Stimulated activated CD4-positive, alpha-beta T cell treated with anti-CD3 and anti-CD28 coated beads, Interleukin-2, amount 100 ng/mL, for 4 hours (primary cell): ENCODE measurements around the gene TSPEAR.
"Not testable (repeated sequence)": the region's sequence is repeated elsewhere in the genome, so short reads cannot be mapped to it uniquely, and the experiment has no call there.

Experiments
- DNase-seq: peaks from one replicate; pipeline ENCODE4 v3.0.0-alpha.2; 2020; ENCODE audit warnings: low read depth

TSPEAR gene

DNA sequence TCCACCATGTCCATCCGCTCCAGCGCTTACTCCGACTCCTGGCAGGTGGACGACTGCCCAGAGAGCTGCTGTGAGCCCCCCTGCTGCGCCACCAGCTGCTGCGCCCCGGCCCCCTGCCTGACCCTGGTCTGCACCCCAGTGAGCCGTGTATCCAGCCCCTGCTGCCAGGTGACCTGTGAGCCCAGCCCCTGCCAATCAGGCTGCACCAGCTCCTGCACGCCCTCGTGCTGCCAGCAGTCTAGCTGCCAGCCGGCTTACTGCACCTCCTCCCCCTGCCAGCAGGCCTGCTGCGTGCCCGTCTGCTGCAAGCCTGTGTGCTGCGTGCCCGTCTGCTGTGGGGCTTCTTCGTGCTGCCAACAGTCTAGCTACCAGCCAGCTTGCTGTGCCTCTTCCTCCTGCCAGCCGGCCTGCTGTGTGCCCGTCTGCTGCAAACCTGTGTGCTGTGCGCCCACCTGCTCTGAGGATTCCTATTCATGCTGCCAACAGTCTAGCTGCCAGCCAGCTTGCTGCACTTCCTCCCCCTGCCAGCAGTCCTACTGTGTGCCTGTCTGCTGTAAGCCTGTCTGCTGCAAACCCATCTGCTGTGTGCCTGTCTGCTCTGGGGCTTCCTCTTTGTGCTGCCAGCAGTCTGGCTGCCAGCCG, 84.1 kb downstream of the TSPEAR start:
- not testable (repeated sequence) for DNase-seq

DNA sequence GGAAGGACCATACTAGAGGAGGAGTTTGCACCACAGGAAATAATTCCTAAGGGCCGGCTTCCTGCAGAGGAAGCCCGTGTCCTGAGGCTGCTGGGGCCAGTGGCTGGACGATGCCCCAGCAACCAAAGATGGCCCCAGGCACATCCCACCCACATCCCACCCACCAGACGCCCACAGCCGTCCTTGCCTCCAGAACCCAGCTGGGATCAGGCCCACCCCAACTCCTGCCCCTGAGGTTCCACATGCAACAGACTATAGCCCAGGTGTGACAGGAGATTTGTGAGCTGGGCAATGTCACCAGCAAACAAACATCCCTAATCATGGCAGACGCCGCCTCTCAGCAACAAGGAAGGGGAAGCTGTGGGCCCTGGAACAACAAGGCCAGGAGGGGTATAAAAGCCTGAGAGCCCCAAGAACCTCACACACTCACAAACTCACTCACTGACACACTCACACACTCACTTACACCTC, 84.7 kb downstream of the TSPEAR start, which contains the start of gene KRTAP10-9:
Gene KRTAP10-9, plus strand, starts transcription at position 421 of the 471 bp plus-strand sequence. CDS start 79 bp downstream, outside the sequence.
- DNase-seq: no peak

- no peak for DNase-seq
Measured at GRCh38 chr21:44626262-44626661, 85.1 kb downstream of the TSPEAR start.

DNA sequence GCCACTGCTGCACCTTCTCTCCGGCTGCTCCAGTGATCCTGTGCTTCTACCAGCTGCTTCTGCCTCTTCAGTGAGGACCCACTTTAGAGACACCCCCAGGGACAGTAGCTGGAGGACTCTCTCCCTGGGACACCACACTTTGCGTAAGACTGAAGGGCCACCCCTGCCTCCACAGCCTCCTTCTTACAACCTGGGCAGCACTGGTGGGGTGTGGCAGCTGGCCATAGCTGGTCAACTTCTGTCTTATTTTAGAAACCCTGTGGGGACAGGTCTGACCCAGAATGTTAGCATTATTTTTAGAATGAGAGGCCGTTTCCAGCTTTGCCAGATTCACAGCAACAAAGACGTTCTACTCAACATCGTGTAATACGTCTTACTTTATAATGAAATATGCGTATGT, 85.6 kb downstream of the TSPEAR start:
- no peak for DNase-seq

DNA sequence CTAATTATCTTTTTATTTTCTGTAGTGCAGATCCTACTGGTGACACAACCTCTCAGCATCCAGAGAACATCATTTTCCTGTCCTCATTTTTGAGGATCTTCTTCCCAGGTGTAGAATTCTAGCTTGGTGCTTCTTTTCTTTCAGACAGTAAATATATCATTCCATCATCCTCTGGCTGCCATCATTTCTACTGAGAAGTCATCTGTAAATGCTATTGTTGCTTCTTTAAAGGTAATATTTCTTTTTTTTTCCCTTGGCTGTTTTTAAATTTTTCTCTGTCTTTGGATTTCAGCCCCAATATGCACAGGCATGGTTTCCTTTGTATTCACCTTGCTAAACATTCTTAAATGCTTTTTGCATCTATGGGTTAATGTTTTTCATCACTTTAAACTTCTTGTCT, 87.8 kb downstream of the TSPEAR start:
- no peak for DNase-seq

GRCh38 chr21:44619886-44620285, 91.5 kb downstream of the TSPEAR start:
- DNase-seq: no peak

GRCh38 chr21:44618909-44619308, 92.5 kb downstream of the TSPEAR start:
- DNase-seq: peak; percentile 51

GRCh38 chr21:44618504-44618903, 92.9 kb downstream of the TSPEAR start:
- DNase-seq: no peak

DNA sequence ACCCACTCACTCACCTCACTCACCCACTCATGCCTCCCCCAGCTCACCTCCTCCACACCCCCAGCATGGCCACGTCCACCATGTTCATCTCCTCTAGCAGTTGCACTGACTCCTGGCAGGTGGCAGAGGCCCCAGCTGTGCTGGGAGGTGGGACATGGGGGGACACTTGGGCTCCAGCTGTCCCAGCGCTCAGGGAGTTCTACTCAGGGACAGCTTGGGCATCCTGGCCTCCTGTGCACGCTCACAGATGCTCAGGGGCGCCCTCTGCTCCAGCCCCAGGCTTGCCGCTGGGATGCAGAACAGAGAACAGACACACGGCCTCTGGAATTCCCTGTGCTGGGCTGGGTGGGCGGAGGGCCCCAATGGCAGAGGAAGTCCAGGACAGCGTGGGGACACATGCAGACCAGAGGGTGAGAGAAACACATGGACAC, 94.3 kb downstream of the TSPEAR start:
- no peak for DNase-seq

DNA sequence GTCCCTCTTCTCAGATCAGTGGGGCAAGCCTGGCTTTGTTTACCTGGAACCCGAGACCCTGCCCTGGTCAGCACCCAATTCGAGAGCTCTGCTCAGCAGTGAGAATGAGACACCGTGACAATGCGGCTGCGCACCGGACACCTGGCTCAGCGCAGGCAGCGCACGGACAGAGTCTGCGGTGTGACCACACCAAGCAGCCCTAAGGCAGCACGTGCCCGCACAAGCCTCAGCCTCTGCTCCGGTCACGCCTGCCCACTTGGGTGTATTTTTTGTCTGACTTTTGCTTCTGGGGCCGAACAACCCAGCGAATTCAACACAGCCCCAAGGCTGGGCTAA, 94.8 kb downstream of the TSPEAR start:
- no peak for DNase-seq

GRCh38 chr21:44615911-44616590, 95.3 kb downstream of the TSPEAR start:
- no peak for DNase-seq

- DNase-seq: no peak
Measured at GRCh38 chr21:44615466-44615865, 95.9 kb downstream of the TSPEAR start.

- DNase-seq: no peak
Measured at GRCh38 chr21:44614961-44615391, 96.4 kb downstream of the TSPEAR start.

GRCh38 chr21:44614161-44614631, 97.2 kb downstream of the TSPEAR start:
- no peak for DNase-seq

- no peak for DNase-seq
Measured at GRCh38 chr21:44613386-44614155, 97.8 kb downstream of the TSPEAR start.

- DNase-seq: no peak
Measured at GRCh38 chr21:44612669-44613229, 98.6 kb downstream of the TSPEAR start.

- DNase-seq: no peak
Measured at GRCh38 chr21:44612029-44612486, 99.3 kb downstream of the TSPEAR start, which contains the start of gene KRTAP10-8. Gene KRTAP10-8 (plus strand): TSS chr21:44612079. CDS start chr21:44612101, 22 bp downstream.

- no peak for DNase-seq
Measured at GRCh38 chr21:44611551-44611950, 99.8 kb downstream of the TSPEAR start.

GRCh38 chr21:44610157-44610843, 101.1 kb downstream of the TSPEAR start:
- DNase-seq: not testable (repeated sequence)

GRCh38 chr21:44609193-44609592, 102.2 kb downstream of the TSPEAR start:
- no peak for DNase-seq

DNA sequence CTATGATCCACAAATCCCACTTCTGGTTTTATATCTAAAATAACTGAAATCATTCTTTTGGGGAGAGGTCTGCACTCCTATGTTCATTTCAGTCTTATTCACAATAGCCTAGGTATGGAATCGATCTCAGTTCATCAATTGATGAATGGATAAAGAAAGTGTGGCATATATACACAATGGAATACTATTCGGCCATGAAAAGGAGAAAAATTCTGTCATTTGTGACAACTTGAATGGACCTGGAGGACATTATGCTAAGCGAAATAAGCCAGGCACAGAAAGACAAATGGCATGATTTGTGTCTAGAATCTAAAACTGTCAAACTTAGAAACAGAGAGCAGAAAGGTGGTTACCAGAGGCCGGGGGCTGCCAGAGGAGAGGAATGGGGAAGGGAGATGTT, 104.9 kb downstream of the TSPEAR start:
- no peak for DNase-seq

GRCh38 chr21:44603911-44604310, 107.5 kb downstream of the TSPEAR start:
- no peak for DNase-seq
